ENCODE results near the gene TRMT112.
A peak's percentile ranks its signal among the peaks of the same experiment; 100 is the strongest.

The TRMT112 gene

DNA sequence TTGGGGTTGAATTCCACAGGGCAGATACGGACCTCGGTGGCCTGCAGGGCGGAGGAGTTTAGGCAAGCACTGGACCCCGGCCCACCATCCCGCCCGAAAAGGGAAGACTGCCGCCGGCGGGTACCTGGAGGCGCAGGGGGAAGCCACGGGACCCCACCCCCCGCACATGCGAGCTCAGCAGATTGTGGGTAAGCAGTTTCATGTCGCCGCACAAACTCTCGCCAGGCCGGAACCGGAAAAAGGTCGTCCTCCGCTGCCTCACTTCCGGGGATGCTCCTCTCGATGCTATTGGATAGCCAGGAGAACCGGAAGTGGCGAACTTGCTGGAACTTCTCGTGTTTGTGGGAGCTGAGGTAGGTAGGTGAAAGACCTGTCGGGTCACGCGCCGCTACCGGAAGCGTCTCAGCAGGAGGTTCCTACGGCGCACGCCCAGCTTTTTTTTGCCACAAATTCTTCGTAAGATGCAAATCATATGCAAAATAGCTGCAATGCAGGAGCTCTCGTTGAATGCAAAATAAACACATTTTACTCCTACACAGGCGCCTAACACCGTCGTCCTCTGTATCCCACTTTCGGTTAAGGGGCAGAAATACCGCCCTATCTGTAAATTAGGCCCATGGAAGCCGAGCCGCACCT is at the start of gene TRMT112:
TSS of gene TRMT112 (minus strand) at position 235 of the 636 bp plus-strand sequence. CDS start at position 202, 33 bp downstream.
- peak; percentile 94 to 95 for DNase-seq

DNA sequence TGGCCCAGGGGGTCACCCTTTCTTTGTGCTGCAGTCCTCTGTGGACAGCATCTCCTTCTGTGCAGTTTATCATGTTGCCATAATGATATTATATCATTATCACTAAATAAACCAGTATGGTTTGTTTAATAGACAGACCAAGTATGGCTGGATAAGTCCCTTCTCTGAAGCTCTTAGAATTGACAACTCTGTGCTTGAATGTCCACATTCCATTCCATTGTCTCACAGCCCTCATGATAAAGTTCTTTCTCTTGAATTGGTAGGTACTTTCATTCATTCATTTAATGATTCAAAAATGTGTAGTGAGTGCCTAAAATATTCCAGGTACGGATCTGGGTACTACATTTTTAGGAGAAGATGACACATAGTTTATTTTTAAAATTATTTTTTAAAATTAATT is 49.4 kb upstream of the TRMT112 start:
- no peak for DNase-seq

DNA sequence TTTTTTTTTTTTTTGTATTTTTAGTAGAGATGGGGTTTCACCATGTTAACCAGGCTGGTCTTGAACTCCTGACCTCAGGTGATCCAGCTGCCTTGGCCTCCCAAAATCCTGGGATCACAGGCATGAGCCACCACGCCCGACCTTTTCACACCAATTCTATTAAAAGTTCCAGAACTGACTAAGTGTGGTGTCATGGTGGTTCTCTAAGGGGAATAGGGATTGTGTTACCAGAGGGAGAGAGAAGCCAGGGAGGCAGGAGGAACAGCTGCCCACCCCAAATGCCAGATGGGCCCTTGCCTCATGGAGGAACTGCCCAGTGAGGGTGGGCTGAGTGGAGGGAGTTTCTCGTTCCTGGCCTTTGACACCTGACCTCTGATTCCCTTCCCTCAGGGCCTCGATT is 47.6 kb upstream of the TRMT112 start:
- DNase-seq = no peak

DNA sequence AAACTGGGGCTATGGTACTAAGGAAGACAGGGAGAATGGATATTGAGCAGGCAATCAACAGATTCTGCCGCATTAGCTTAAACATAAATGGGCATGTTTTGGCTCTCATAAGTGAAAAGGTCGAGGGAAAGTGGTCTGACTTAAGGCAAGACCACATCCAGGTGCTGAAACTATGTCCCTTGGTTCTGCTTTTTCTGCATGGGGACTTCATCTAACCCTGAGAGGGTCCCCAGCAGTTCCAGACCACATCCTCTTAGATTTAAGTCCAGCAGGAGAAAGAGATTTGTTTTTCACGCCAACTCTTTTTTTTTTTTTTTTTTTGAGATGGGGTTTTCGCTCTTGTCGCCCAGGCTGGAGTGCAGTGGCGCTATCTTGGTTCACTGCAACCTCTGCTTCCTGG is 47.1 kb upstream of the TRMT112 start:
- no peak for DNase-seq

DNA sequence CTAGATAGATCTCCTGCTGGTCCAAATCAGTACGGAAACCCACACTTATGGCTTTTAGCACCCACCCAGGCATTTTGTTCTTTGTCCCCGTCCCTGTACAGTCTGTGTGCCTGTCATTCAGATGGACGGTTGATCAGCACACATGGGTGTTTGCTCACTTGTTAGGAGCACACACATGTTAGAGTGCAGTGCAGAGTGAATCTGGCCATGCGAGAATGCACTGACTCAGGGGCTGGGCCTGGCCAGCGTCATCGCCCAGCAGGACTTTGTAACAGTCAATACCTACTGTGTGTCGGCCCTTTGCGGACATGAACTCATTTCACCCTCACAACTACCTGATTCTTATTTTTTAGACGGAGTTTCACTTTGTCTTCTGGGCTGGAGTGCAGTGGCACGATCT is 45.0 kb upstream of the TRMT112 start:
- no peak for DNase-seq

DNA sequence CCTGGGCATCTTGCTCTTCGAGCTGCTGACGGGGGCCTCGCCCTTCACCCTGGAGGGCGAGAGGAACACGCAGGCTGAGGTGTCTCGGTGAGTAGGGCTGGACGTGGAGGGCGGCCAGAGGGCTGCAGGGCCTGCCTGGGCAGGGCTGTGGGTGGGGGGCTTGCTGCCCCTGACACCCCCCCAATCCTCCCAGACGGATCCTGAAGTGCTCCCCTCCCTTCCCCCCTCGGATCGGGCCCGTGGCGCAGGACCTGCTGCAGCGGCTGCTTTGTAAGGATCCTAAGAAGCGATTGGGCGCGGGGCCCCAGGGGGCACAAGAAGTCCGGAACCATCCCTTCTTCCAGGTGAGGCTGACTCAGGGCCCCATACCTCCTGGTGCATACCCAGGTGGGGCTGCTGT is 44.3 kb upstream of the TRMT112 start:
- DNase-seq = no peak

DNA sequence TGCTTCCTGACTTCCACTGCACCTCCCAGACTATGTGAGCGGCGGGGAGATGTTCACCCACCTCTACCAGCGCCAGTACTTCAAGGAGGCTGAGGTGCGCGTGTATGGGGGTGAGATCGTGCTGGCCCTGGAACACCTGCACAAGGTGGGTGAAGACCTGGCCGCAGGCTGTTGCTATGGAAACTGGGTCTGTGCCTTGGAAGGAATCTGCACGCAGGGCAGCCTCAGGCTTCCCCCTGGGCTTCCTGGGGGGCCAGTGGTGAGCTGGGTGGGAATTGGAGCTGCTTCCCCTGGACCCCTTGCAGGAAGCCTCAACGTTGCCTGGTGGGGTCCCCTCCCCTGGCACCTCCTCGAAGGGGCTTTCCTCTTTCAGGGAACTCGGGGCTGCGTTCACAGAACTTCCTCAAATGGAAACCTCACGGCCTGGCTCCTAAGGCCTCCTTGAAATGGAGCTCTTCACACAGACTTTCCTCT is 43.1 kb upstream of the TRMT112 start:
- peak; percentile 38 to 42 for DNase-seq

DNA sequence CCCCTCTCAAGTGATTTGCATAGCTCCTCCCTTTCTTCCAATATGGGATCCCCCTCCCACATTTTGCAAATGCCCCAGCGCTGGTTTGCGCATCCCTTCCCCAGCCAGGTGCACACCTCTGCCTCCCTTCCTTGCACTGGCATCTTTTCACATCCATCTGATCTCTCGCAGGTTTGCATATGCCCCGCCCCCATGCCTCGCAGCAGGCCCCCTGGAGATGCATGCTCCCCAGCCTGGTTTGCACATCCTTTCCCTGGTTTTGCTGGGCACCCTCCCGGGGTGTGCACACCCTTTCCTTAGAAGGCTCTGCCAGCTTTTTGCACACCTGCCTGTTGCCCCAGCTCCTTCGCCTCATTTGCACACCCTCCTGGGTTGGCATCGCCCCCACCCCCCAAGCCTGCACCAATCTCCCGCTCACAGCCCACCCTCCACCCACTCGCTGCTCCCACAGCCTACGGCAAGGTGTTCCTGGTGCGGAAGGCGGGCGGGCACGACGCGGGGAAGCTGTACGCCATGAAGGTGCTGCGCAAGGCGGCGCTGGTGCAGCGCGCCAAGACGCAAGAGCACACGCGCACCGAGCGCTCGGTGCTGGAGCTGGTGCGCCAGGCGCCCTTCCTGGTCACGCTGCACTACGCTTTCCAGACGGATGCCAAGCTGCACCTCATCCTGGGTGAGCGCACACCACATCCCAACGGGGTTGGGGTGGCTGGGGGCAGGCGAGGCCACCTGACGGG is 42.5 kb upstream of the TRMT112 start:
- peak; percentile 21 to 39 for DNase-seq

DNA sequence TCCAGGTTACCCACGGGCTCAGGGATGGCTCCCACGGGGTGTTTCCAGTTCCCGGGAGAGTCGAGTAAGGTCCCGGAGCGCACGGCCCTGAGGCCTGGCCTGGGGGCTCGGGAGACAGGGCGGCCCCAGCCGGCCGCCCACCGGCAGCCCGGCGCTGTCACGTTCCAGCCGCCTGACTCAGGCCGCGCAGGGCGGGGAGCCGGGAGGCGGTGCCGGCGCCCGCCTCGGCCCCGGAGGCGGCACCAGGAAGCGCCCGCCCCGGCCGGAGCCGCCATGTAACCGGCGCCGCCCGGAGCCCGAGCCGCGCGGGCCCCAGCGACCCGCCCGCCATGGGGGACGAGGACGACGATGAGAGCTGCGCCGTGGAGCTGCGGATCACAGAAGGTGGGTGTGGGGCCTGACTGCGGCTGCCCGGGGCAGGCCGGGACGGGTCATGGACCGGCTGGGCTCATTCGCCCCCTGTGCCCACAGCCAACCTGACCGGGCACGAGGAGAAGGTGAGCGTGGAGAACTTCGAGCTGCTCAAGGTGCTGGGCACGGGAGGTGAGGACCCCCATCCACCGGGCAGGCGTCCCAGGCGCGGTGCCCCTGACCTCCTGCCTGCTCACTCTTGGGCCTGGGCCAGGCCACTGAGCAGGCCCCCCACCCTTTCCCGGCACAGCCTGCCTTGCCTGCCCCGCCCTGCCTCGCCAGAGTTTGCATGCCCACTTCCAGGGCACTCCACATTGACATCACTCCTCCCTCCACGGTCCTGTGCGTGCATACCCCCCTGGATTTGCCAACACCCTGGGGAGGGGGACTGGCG is 41.8 kb upstream of the TRMT112 start, which contains the start of gene RPS6KA4:
TSS of gene RPS6KA4 (plus strand) at position 256 of the 805 bp plus-strand sequence. CDS start at position 330, 74 bp downstream.
- peak in 1 of 2 experiments; percentile 9 for DNase-seq

DNA sequence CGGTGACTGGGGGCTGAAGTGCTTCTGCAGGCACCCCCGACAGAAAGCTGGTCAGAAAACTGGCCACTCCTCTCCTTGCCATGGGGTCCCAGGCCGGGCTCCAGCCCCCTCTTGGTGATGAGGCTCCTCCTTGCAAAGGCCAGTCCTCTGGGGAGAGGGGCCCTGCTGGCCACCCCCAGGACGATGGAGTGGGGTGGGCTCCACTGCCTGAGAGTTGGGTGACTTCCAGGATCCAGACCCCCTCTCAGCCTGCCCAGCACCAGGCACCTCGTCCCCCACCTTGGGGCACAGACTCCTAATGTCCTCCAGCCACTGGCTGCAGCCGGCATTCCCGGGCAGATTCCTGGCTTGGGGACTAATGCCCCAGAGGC is 41.2 kb upstream of the TRMT112 start:
- DNase-seq = no peak

DNA sequence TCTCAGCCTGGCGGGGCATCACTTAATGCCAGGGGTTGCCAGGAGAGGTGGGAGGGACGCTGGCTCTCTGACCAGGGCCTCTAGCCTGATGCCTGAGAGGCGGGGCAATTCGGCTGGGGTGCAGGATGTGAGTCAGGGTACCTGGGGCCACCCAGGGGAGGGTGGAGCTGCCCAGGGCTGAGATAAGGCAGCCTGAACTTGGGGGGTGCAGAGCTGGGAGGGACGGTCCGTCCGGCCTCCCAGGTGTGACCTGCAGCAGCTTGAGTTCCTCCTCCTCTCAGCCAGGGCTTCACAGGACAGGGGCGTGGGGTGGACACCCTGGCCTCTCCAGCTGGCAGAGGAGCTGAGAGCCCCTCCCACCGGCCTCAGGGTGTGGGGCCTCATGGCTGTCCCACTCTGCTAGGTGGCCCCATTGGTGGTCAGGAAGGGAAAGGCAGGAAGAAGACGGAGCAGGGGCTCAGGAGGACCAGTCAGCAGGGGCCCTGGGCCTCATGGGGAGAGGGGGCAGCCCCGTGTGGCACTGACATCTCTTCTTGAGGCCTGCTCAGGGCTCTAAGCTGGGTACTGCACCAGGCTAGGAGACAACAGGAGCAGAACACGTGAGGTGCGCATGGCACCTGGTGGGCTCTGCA is 40.7 kb upstream of the TRMT112 start:
- no peak for DNase-seq

DNA sequence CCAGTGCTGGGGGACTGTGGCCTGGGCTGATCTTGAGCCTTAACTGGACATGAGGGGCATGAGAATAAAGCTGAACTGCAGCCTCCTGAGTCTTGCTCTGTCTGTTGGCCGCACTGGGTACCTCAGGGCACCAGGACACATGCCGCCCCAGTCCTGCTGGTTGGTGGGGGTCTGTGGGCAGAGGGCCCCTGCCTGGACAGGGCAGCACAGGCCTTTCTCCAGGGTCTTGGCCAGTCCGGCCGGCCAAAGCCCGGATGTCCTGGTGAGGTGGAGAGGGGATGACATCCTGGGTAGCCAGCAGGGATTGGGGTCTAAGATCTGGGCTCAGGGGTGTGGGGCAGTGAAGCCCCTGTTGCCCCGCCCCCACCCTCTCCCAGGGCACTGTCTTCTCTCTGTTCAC is 40.1 kb upstream of the TRMT112 start:
- no peak for DNase-seq

DNA sequence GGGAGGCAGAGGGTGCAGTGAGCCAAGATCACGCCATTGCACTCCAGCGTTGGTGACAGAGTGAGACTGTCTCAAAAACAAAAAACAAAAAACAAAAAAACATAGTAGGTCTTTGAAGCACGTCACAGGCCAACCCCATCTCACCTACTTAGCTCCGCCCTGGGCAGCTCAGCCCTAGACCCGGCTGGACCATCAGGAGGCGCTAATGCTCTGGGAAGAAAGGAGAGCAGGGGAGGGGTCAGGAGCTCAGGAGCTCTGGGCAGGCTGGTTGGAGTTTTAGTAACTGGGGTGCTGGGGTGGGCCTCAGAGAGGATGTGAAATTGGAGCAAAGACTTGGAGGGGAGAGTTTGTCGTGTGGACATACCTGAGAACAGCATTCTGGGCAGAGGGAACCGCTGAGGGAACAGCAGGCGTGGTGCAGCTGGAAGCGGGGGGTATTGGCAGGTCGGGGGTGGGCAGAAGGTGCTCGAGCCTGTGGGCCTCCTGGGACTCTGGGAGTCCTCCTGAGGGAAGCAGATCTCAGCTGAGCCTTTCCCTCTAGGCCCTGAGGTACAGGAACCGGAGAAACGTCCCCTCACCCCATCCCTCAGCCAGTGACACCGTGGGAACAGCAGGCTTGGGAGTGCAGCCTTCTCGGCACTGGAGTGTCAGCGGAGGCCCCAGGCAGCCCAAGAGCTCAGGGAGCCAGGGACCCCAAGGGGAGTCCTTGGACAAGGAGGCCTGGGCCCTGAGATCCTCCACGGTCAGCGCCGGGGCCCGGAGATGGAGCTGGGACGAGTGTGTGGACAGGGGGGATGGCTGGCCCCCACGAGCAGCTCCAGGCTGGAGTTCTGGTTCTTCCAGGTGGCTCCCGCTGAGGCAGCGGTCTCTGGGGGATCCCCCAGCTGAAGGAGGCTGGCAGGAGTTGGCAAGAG is 39.4 kb upstream of the TRMT112 start:
- DNase-seq = peak; percentile 30 to 44

DNA sequence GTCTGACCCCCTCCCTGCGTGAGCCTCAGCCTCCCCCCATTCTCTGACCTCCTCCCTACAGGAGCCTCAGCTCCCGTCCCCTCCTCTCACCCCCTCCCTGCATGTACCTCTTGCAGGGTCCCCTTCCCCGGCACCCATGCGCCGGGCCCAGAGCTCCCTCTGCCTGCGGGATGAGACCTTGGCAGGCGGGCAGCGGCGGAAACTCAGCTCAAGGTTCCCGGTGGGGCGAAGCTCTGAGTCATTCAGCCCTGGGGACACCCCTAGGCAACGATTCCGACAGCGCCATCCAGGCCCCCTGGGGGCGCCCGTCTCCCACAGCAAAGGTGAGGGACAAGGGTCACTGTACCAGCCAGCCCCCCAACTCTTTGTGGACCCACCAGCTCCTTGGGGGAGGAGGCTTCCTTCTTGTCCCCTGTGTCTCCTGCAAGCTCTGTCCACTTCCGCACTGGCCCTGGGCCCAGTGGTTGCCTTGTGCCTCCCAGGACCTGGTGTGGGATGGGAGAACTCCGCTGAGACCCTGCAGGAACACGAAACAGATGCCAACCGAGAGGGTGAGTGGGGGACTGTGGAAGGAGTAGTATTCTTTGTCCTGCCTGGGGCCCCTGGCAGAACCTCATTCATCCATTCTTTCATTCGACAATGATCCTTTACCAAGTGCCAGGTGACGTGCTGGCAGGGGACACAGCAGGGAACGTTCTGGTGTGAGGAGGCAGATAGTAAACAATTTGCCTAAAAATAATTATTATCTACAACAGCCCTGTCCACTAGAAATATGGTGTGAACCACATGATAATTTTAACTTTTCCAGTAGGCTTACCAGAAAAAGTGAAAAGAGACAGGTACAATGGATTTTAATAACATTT is 38.0 kb upstream of the TRMT112 start:
- DNase-seq = peak; percentile 48 to 64

DNA sequence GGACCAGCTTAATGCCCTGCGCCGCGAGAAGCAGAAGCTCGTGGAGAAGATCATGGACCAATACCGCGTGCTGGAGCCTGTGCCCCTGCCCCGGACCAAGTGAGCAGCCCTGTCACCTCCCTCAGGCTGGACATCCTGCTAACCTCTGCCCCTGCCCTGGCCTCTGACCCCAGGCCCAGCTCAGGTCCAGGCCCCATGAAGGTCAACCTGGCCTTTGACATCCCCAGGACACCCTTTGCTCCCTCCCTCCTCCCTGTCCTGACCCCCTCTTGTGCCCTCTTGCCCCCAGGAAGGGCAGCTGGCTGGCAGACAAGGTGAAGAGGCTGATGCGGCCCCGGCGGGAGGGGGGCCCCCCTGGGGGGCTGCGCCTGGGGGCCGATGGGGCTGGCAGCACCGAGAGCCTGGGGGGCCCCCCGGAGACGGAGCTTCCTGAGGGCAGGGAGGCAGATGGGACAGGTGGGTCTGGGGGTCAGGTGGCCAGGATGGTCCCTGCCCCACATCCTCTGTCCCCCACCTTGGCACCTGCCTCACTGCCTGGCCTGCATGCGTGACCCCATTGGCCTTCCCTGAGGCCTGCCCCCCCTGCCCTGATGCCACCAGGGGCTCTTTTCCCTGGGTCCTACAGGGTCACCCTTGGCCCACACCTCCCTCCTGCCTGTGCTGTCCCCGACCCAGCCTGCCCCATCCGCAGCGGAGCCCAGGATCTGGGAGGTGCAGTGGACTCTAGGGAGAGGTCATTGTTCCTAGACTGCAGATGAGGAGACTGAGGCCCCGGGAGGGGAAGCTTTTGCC is 36.6 kb upstream of the TRMT112 start:
- DNase-seq = no peak

DNA sequence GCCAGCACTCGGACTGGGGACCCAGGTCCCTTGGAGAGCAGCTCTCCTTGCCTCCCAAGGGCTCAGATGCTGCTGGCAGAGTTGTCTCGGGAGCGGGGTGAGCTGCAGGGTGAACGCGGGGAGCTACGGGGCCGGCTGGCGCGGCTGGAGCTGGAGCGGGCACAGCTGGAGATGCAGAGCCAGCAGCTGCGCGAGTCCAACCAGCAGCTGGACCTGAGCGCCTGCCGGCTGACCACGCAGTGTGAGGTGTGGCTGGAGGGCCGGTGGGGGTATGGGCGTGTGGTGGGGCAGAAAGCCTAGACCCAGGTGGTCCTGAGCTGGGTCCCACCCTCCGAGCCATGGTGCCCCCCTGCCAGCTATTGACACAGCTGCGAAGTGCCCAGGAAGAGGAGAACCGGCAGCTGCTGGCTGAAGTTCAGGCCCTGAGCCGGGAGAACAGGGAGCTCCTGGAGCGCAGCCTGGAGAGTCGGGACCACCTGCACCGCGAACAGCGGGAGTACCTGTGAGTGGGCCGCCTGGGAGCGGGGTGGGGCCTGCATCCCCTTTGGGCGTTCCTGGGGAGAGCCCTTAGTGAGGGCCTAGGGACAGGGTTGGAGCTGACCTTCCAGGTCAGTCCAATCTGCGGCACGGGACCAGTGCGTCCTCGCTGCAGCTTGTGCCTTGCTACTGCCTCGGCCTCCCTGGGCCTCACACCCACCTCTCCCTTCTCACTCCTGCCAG is 35.8 kb upstream of the TRMT112 start:
- DNase-seq = no peak

DNA sequence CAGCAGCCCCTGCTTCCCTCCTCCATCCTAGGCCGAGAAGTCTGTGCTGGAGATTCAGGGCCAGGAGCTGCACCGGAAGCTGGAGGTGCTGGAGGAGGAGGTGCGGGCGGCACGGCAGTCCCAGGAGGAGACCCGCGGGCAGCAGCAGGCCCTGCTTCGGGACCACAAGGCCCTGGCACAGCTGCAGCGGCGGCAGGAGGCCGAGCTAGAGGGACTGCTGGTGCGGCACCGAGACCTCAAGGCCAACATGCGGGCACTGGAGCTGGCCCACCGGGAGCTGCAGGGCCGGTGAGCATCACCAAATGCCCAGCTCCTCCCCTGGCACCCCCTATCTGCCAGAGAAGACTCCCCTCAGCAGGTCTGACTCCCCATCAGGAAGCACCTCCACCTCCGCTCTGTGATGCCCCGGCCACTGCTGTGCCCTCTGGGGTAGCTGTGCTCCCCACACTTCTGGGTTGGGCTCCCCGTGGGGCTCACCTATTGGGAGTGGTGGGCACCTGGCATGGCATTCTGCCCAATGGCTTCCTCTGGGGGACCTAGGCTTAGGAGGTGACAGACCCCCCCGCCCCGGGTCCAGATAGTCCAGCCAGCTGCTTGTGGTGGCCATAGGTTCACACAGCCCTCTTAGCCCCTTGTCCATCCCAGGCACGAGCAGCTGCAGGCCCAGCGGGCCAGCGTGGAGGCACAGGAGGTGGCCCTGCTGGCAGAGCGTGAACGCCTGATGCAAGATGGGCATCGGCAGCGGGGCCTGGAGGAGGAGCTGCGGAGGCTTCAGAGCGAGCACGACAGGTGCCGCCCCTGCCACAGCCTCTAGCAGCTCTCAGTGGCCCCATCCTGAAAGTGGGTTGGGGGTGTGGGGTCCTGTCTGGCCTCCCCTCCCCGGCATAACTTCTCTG is 35.0 kb upstream of the TRMT112 start:
- no peak for DNase-seq

DNA sequence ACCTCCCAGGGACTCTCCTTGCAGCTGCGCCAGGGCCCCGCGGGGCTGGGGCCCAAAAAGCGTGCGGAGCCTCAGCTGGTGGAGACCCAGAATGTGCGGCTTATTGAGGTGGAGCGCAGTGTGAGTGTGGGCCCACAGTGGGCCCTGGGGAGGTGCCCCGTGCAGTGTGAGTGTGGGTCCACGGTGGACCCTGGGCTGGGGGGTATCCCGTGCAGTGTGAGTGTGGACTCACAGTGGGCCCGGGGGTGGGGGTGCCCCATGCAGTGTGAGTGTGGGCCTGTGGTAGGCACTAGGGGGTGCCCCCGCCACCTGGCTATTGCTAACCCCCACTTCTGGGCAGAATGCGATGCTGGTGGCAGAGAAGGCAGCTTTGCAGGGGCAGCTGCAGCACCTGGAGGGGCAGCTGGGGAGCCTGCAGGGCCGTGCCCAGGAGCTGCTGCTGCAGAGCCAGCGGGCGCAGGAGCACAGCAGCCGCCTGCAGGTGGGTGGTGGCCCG is 33.8 kb upstream of the TRMT112 start:
- DNase-seq = no peak

Measured in AML-193 (cell line).